ENCODE results near the gene GNAQ.
A peak's percentile ranks its signal among the peaks of the same experiment; 100 is the strongest.

GNAQ gene

GRCh38 chr9:78000221-78000620, 31.4 kb downstream of the GNAQ start:
- no peak for DNase-seq

GRCh38 chr9:77999231-77999631, 32.4 kb downstream of the GNAQ start:
- DNase-seq = no peak

- DNase-seq = no peak
Measured at GRCh38 chr9:77997611-77998284, 33.9 kb downstream of the GNAQ start.

- DNase-seq = no peak
Measured at GRCh38 chr9:77996696-77997095, 34.9 kb downstream of the GNAQ start.

GRCh38 chr9:77991191-77991590, 40.4 kb downstream of the GNAQ start:
- no peak for DNase-seq

DNA sequence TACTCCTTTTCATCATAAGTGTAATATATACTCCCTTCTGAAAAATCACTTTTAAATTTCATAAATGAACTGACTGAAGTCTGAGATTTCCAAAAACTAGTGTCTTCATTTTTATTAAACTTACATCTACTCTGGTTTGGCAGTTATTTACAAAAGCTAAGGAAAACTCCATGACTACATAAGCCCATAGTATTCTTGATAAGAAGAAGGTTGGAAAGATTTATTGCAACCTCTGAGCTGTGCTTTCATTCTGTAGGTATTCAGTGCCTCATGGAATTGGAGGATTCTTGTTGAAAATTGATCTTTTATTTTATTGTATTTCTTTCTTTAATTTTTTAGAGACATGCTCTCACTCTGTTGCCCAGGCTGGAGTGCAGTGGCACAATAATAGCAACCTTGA, 41.7 kb downstream of the GNAQ start:
- DNase-seq = no peak

- no peak for DNase-seq
Measured at GRCh38 chr9:77989458-77989857, 42.2 kb downstream of the GNAQ start.

DNA sequence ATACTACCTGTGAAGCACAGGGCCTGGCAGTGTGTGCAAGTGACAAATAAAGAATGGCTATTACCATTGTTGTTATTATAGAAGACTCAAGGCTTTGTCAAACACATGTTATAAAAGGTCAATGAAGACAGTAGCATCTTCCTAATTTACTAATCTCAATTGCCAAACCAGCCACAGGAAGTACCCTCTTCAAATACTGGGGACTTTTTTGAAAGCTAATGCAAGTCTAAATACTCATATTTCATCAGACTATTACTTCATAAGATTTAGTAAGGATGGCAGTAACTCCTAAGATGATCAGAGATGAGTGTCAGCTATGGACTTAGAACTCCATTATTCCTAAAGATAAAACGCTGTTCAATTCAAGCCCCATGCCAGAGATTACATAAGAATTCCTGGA, 43.0 kb downstream of the GNAQ start:
- no peak for DNase-seq

DNA sequence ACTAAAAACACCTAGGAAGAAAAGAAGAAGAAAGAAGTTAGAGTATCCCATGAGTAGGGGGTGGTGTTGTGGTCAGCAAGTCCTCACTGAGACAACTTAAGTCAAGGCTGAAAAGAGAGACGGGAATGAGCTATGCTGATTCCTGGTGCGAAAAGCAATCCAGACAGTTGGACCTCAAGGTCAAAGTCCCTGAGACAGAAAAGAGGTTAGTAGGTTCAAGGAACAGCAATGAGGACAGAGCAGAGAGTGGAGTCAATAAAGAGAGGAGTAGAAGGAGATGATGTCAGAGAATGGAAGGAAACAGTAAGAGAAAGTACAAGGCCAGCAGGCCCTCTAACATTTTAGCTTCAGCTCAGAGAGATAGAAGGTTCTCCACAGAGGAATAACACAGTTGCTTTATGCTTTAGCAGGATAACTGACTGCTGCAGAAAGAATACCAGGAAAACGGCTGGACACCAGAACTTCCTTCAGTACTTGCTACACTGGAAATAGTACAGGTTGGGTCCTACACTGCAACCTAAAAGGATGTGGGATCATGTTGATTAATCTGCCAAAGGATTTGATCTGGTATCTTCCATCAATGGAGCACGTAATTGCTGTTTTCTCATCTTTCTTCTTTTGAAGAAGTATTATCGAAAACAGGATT, 43.6 kb downstream of the GNAQ start:
- no peak for DNase-seq

GRCh38 chr9:77987081-77987656, 44.4 kb downstream of the GNAQ start:
- no peak for DNase-seq

DNA sequence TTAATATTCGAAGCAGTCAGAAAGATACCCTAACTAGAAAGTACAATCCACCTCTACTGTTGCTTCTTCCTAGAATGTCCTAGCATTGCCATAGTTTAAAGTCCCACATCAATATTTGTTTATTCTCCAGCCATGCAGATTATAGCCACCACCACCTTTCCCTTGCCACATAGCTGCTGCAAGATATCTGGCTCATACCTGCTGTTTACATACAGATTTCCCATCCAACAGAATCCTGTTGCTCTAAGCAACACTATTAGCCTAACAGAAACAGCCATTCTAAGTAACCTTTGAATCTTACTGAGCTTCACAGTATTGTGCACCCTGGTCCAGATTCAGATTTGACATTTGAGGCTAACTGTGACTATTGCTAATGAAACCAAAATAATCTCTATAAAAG, 45.6 kb downstream of the GNAQ start:
- DNase-seq = no peak

DNA sequence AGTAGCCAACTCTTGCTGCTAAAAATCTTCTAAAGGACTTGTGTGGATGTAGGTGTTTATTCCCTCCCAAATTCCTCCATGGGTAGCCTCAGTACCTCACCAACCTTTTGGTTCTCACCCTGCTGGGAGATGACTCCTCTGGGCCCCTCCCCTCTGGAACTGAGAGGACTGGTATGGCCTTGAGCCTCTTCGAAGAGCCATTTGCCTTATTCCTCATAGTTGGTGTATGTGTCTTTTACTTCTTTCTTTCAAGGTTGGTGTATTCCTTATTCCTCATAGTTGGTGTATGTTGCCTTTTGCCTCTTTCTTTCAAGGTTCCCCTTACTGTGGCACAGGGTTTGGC, 48.3 kb downstream of the GNAQ start:
- no peak for DNase-seq

DNA sequence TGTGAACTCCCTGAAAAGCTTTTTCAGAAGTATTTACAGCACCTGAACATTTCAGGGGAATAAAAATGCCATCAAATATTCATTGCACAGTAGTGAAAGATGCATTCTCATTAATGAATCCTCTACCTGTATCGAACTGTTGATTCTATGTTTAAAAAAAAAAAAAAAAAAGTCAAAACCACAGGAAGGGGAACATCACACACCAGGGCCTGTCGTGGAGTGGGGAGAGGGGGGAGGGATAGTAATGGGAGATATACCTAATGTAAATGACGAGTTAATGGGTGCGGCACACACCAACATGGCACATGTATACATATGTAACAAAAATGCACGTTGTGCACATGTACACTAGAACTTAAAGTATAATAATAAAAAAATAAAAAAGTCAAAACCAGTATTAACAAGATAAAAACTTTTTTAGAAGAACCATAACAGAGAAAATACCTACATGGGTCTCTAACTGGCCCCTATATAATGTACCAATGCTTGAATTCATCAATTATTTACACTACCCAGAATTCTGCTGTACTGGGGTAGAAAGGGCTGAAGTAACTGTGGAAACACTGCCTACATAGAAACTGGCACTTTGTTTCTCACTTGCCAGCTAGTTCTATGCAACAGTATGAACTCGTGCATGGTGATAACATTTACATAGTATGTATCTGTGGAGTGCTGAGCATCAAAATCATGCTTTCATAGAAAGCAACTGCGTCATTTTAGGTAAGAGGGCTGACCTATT, 48.9 kb downstream of the GNAQ start:
- DNase-seq = no peak

DNA sequence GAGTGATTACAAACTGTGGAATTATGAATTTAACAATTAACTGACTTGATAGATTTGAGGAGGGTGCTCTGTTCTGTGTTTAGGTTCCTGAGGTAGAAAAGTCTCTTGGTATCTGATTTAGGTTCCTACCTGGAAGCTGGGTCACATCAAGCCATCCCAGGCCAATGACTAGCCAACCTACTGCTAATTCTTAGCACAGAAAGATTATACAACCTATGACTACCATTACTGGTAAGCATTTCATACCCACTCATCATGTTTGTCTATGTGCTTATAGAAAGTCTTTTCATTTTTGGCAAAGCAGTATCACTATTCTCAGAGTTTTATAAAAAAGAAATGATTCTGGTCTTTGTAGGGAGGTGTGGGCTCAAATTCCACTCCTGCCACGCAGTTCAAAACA, 49.7 kb downstream of the GNAQ start:
- DNase-seq = no peak

DNA sequence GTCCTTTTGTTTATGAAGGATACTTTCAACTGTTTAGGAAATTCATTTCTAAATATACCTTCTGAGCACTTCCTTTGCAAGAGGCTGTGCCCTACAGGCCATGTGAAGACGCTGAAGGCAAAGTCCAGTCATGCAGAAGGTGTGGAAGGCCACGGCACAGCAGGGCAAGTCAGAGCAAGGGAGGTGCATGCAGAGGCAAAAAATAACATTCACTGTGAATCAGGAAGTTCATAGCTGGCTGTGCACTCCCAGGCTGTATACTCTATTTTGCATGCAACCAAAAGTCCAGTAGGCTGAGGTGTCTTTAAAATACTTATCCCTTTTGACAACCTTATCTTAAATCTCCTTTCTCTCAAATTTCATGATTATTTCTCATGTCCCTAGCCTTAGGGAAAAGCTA, 50.3 kb downstream of the GNAQ start:
- peak; percentile 17 for DNase-seq

DNA sequence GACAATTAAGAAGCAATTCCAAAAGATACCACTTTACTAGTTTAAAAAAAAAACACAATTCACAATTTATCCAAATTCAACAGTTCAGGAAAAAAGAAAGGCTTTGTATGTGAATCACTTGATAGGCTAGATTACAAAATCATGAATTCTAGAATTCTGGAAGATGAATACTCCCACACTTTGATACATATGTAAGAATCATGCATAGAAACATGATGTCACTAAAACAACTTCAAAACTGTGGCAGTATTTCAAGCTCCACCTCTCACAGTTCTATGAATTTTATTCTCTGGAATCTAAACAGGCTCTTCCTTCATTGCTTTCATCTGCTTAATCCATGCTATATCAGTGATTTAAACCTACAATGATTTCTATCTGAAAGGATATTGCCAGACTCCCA, 51.0 kb downstream of the GNAQ start:
- DNase-seq = peak; percentile 59

GRCh38 chr9:77978086-77978781, 53.4 kb downstream of the GNAQ start:
- DNase-seq = no peak

DNA sequence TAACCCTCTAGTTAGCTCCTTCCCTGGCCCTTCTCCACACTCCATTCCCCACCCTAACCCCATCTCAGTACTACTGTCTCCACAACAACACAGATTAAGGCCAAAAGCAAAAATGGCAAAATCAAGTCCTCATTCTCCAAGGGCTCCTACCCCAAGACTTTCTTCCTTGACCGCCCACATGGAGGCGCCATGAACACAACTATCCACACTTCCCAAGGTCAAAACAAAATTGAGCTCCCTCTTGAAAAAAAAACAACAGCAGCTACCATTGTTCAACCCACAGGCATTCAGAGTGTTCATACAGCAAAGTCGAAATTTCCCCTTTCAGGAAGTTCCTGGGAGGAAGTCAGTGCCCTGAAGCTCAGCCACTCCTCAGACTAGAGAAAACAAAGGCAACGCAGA, 54.4 kb downstream of the GNAQ start:
- peak; percentile 65 for DNase-seq

GRCh38 chr9:77975806-77976205, 55.8 kb downstream of the GNAQ start:
- no peak for DNase-seq

- DNase-seq = no peak
Measured at GRCh38 chr9:77975036-77975435, 56.6 kb downstream of the GNAQ start.

- no peak for DNase-seq
Measured at GRCh38 chr9:77974434-77974833, 57.2 kb downstream of the GNAQ start.

GRCh38 chr9:77969083-77969482, 62.5 kb downstream of the GNAQ start:
- DNase-seq = no peak

DNA sequence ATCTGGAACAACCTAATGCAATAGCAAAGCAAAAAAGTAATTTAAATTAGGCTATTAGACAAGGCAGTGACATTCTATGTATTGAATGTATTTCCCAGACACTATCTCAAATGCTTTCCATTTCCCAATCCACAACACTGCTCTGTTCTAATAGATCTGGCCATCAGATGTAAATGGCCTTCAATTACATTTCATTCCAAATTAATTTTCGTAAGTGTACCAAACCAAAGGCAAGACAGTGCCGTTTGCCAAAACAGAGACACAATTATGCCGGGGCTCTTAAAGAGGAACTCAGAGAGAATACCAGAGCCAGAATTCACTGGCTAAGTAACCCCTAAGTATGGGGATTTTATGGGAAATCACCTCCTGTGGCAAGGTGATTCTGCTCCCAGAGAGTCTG, 63.1 kb downstream of the GNAQ start:
- no peak for DNase-seq
